SK-N-DZ (cell line): ENCODE measurements around the gene ZHX3.

Experiments
- DNase-seq: peaks from one replicate; pipeline ENCODE4 v3.0.0-alpha.2; 2015; ENCODE audit warnings: low spot score

Gene ZHX3

DNA sequence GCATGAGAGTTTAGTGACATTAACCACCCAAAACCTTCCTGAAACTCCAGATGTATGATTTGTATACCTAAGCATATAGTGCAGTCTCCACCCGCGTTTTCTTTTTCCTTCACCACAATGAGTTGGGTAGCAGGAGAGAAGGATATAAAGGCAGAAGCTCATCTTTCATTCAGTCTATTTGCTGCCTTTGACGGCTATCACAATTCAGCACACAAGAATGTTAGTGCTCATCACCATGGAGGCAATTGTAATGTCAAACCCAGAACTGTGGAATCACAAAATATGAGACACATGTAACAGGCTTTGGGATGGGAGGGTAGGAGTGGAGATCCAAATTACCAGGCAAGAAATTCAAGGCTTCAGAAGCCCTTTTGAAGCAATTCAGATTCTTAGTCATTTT lies 17.6 kb downstream of the ZHX3 start:
- DNase-seq, result no peak

DNA sequence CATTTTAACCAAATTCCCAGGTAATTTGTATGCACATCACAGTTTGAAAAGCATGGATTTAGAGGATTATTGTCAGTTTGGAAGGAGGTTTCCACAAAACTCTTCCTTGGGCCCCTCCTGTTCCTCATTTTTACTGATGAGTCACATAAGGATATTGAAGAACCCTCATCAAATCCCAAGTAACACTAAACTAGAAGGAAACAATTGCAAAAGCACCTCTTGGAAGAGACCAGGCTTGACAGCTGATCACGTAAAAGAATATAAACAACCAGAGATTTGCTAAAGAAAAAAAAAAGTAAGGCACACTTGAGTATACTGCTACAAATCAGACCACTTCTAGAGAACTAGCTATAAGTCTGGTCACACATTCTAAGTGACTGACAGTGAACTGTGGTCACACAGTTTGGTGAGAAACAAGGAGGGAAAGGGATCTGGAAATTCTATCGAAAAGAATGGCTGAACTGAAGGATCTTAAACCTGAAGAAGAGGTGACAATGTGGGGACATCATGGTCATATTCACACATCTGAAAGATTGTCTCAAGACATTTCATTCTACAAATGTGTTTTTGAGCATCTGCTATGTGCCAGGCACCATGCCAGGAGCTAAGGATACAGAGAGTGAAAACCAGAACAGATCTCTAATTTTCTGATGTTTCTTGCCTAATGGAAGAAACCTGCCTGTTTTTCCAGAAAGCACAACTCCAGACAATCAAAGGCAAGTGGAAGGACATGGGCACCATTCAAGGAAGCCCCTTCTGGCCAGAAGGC lies 24.1 kb downstream of the ZHX3 start:
- no peak for DNase-seq

DNA sequence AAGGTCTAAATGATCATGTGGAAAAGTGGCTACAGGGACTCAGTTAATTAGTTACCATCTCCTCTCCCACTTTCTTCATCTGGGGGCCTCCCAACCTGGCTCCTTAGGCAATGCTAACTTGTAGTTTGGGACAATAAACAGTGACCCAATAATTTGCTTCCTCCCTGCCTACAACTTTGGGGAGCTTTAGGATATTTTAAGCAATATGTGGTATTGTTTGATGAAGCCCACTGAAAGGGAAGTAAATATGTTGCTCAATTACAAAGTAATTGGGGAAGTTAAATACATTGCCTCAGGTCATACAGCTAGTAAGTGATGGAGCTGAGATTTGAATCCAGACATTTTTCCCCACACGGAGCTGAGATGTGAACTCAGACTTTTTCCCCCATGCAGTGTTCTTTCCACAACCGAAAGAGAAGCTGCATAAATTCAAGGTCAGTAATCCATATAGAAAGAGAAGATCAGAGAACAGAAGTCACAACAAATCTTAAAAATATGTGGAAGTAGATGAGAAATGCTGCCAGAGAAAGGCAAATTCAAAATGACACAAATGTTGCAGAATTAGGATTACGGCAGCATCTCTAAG lies 26.6 kb downstream of the ZHX3 start:
- no peak for DNase-seq

DNA sequence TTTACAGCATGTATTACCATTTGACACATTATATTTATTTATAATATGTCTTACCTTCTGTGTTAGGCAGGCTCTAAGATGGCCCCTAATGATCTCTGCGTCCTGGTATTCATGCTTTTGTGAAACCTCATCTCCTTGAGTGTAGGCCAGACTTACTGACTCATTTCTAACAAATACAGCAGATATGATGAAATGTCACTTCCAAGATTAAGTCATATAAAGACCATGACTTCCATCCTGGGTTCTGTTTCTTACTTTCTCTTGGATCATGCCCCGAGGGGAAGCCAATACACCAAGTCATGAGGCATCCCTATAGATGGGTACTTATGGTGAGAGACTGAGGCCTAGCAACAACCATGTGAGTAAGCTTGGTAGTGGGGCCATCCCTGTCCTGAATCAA lies 30.2 kb downstream of the ZHX3 start:
- DNase-seq, result no peak

DNA sequence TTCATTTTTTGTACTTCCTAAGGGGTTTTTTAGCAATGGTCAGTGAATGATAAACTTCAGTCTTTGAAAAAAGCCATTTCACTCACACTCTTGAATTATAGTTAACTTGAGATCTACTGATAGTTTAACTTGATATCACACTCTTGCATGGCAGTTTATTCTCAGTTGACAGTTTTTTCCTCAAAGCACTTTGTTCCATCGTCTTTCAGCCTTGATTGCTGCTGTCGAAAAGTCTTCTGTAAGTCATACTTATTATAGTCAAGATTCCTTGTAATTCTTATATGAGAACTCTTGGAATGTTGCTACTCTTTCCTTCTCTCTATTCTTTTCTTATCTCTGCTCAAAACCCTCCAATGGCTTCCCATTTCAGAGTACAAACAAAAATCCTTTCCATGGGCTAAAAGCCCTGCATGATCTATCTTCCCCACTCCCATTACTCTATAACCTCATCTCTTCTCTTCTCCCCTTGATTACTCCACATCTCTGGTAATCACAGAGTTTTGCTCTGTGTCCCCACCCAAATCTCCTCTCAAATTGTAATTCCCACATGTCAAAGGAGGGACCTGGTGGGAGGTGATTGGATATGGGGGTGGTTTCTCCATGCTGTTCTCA lies 31.2 kb downstream of the ZHX3 start:
- no peak for DNase-seq

DNA sequence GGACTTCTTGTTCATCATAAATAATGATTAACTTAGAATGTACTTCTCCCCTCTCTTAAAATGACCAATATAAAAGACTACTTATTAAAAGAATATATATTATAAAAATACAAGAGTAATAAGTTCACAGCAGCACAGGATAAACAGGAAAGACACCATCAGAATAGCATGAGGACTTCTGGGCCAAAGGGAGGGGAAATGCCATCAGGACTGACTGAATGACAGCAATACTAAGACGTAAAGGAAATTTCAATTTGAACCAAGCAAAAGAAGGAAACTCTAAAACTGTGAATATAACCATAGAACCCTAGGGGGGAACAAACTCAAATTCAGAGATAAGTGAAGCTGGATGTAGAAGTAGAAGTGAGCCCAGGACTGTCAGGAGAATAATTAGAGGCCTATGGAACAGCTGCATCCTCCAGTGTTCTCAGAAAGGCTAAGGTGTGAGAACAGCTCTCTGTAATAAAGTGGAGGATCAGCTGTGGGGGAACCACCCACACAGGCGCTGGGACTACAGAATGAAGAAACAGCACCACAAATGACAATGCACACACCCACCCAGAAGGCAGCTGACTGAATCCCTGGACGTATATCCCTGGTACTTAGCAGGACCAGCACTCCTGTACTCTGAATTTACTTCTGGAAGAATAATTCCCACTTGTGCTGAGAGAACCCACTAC lies 37.8 kb downstream of the ZHX3 start:
- DNase-seq, result no peak

DNA sequence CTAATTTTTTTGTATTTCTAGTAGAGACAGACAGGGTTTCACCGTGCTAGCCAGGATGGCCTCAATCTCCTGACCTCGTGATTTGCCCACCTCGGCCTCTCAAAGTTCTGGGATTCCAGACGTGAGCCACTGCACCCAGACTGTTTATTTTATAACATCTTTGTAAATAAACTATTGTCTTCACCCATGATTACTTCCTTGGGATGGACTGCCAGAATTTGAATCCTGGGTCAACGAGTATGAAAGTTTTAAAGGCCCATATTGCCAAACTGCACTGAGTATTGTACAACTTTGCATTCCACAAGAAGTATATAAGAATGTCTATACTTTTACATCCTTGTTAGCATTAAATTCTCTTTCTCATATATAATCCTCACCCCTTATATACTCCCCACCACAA lies 38.6 kb downstream of the ZHX3 start:
- DNase-seq, result no peak

DNA sequence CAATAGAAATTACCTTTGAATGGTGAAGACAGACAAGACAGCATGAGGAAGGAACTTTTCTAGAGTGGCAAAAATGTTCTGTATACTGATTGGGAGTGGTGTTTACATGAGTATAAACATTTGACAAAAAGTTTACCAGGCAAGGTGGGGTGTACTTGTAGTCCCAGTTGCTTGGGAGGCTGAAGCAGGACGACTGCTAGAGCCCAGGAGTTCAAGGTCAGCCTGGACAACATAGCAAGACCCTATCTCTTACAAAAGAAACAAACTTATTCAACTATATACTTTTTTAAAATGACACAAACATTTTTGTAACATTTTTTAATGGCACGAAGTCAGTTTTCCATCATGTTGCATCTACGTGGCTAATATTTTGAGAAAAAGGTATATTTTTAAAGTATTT lies 40.5 kb downstream of the ZHX3 start:
- no peak for DNase-seq

DNA sequence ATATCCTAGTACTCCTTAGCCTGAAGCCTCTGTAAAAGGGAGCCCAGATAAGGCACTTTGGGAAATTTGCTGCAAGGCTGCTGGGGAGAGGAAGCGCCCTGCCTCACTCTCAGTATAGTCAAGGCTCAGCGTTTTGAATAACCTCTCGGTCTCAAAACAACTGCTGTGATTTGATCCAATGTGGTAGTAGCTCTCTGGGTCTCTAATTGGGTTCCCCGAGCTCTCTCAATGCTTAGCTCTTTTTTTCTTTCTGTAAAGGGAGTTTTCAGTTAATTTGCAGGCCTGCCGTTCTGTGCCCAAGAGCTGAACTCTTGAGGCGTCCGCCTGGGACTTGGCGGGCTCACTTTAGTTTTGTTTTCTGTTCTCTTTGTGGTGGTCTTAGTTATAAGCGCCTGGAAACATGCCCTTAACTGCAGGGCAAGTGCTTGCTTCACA lies 41.2 kb downstream of the ZHX3 start:
- DNase-seq, result no peak

DNA sequence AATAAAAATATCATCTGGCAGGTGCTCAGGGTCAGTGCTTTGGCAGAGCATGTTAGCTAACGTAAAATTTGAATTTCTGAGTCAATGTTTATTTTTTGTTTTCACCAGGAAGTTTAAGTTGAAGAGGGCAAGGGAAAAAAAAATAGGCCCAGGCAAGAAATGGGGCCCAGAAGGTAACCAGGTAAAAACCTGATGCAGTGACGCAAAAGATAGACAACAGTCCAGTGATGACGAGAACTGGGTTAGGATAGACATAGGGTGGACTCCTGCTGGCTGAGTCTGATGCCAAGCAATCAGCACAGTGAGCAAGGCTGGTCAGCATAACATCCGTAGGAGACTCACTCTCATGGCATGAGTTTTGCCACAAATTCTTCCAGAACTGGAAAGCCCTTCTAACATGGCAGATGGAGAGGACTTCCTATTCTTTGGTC lies 42.2 kb downstream of the ZHX3 start:
- no peak for DNase-seq

DNA sequence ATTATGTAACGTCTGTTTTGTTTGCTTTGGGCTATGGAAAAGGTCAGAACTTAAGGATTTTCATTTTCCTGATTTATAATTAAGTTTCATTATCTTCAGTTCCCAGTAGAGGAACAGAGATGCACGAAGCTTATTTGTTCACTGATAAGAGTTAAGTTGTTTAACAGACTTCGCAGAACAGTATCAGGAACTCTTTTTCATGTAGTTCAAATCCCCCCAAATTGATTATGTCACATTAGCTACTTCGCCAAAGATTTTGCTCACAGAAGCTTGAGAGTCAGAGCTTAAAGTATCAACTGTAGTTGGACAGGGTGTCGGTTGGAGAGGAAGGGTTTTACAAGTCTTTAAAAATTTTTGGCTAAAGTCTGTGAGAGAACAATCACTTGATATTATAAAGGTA lies 43.4 kb downstream of the ZHX3 start:
- DNase-seq, result no peak

DNA sequence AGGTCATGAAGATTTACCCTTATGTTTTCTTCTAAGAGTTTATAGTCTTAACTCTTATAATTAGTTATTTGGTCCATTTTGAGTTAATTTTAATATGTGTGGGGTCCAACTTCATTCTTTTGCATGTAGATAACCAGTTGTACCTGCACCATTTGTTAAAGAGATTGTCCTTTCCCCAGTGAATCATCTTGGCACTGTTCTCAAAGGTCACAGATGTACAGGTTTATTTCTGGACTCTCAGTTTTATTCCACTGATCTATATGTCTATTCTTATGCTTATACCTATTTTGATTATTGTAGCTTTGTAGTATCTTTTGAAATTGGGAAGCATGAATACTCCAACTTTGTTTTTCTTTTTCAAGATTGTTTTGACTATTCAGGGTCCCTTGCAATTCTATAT lies 44.1 kb downstream of the ZHX3 start:
- no peak for DNase-seq

DNA sequence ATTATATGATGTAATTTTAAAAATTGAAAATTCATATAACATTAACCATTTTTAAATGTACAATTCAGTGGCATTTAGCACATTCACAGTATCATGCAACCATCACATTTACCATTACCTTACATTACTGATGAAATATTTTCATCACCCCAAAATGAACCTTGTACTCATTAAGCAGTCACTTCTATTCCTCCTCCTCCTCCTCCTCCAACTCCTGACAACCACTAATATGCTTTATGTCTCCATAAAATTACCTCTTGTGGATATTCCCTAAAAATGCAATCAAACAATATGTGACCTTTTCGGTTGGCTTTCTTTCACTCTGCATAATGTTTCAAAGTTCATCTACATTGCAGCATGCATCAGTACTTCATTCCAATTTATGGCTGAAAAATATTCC lies 45.2 kb downstream of the ZHX3 start:
- DNase-seq, result no peak

DNA sequence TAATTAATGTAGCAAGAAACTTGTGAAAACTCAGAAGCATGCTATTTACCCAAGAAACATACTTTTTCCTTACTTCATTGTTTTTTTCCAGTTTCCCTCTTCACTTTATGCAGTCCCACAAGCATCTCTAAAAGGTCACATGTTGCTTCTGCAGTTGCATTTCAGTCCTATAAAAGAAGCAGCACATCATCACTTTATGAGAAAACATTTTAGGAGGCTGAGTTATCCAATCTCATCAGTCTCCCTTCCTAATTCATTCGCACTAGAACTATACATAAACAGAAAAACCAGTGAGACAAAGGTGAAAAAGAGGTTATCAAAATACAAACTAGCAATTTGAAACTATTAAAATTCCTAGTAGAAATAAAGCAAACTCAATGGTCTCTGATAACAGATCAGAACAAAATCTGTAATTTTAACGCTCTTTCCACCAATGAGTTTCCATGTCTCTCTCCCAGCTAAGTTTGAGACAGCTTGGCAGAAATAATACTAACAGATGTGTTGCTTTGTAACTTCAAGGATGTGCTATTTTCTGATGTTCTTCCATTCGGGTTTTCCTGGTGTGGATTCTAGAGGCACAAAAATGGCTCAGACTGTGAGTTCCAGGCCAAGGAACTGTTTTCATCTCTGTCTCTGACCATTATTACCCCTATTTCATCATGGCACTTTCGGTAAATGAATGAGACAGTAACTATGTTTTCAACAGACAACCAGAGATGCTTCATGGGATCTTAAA lies 48.4 kb downstream of the ZHX3 start:
- DNase-seq, result no peak

DNA sequence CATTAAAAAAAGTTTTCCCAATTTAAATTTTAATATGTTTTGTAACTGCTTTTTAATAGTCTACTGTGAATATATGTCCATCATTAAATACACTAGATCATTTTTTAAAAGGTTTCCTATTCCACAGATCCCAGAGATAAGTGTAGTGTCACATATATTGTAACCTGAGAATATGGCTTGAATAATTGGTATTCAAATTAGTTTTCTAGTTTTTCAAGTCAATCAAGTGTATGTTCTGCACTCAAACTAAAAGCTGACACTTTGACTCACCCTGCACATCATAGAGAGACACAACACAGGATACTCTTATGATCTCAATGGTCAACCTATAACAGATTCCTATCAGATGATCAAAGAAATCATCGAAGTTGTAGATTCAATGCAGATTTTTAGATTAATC lies 49.1 kb downstream of the ZHX3 start:
- DNase-seq, result no peak

DNA sequence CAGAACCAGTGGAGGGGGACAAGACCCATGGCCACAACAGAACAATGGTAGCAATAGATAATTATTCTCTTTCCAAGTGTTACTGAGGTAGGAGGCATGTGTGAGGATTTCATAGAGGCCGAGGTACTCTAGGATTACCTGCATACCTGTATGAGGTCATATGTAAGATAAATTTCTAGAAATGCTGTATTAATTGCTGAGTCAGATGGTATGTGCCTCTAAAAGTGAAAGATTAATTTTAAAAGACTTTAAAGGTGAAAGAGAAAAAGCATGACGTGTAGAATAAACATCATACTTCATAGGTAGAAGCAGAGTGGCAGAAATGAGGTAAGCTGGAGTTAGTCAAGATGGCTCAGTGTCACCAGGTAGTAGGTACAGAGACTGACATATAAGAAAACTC lies 51.6 kb downstream of the ZHX3 start:
- no peak for DNase-seq

DNA sequence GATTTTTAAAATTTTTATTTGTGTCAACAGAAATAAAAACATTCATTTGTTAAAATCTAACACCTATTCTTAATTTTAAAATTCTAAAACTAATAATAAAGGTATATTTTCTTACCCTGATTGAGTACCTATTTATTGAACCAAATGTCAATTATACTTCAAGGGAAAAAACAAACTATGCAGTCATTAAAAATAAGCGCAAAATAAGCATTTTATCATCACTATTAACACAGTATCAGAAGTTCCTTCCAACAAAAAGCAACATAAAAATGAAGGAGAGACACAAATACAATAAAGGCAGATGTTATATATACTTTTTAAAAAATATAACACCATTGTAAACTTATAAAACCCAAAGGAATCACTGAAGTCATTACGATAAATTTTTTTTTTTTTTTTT lies 52.7 kb downstream of the ZHX3 start:
- DNase-seq, result no peak

DNA sequence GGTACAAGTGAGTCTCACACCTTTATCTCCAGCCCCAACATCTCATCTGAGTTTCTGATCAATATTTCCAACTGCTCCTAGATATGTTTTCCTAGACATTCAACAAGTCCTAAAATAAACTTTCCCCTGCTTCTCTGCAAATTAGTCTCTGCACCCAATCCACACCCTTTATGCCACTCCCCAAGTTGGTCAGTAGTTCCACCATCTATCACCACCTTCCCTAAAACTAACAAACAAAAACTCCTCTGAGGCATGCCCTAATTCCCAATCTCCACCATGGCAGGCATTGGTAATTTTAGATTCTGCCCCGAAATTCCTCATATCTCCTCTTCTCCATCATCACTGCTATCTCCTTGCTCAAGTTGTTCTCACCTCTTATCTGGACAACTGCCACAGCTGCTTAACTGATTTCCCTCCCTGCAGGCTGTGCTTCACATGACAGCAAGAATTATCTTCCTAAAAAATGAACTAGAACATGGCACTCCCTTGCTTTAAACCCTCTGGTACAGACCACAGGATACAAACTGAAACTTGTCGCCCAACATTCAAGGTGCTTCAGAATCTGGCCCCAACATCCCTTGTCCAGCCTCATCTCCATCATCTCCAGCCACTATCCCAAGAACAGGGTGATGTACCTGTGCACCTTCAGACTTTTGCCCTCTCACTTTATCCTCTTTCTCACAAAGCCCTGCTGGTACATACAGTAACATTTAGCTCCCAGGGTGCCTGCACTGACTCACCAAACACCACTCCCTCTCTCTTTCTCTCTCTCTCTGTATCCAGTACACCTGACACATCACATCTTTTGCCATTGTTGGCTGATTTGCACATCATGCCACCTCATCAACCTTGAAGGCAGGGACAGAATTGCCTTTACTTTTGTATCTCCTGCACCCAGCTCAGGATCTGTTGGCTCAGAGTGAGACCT lies 55.5 kb downstream of the ZHX3 start:
- DNase-seq, result no peak

DNA sequence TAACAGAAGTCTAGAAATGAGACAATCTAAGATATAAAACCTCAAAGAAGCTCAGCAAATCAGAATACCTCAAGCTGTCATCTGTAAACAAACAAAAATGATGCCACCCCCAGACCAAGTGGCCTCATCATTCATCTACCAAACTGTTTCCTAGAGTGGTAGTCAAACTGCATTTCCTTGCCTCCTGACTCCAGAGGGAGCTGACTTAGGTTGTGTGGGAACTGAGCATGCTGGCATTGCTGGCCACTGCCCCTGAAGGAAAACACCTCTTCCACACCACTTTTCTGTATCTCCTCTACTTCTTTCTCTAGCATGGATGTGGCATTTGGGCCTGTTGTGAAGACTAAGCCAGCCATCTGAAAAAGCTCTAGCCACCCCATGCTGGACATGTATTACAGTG lies 56.3 kb downstream of the ZHX3 start:
- DNase-seq, result no peak

DNA sequence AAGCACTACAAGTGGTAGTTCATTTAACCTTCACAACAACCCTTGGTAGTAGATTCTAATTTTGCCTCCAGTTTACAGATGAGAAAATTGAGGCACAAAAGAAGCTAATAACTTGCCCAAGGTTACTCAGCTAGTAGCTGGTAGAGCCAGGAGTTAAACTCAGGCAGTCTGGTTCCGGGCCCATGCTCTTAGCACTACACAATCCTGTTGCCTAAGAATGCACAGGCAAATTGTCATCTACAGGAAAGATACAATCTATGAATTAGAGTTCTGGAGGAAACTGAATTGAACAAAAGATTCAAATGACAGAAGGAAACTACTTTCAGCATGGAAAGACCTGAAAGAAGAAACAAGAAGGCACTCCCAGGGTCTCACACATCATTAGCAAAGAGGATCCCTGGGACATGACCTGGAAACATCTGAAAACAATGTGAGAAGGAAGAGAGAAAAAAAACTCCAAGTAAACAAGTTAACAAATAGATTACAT lies 56.8 kb downstream of the ZHX3 start:
- no peak for DNase-seq

DNA sequence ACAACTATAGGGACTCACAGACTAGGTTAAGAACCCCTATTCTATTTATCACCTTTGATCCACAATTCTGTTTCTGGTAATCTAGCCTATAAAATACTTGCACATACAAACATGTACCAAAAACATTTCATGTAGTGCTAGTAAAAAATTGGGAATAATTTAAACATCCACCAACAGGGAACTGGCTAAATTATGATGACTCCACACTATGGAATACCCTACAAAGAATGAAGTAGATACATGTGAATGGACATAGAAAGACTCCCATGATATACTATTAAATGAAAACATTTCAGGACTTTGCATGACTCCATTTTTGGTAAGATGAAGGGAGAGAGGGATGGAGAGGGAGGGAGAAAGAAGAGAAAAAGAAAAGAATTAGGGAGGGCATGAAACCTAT lies 58.2 kb downstream of the ZHX3 start:
- DNase-seq, result no peak
